ENCODE data around the gene ZNF575.

ZNF575 gene

GRCh38 chr19:43581467-43581866, 48.5 kb downstream of the ZNF575 start:
- TF ChIP-seq TAF1 (IDR thresholded peaks at IDR 0.05; ENCODE audit: borderline replicate concordance, insufficient read depth, low read length) (no peak), REST (IDR thresholded peaks at IDR 0.05; ENCODE audit: insufficient read depth in 1 of 2, low read depth in 2 of 2, low read length in 2 of 2) (no peak), POLR2AphosphoS5 (IDR thresholded peaks at IDR 0.05; ENCODE audit: low read depth, low read length) (no peak), SIN3A (IDR thresholded peaks at IDR 0.05; ENCODE audit: borderline replicate concordance, insufficient read depth, low read length) (no peak)

DNA sequence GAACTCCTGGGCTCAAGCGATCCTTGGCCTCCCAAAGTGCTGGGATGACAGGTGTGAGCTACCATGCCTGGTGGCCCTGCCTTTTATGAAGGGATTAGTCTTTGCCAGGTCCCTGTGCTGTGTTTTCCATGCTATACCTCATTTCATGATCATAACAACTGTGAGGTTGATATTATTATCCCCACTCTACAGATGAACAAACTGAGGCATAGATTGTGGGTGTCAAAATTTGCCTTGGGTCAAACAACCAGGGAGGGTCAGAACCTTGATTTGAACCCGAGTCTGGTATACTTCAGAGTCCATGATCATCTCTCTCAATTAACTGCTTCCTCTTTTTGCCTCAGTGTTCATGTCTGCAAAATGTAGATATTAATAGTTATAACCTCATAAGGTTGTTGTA, 49.5 kb downstream of the ZNF575 start:
- TF ChIP-seq SIN3A (IDR thresholded peaks at IDR 0.05; ENCODE audit: borderline replicate concordance, insufficient read depth, low read length) (no peak), TAF1 (IDR thresholded peaks at IDR 0.05; ENCODE audit: borderline replicate concordance, insufficient read depth, low read length) (no peak), POLR2AphosphoS5 (IDR thresholded peaks at IDR 0.05; ENCODE audit: low read depth, low read length) (no peak), REST (IDR thresholded peaks at IDR 0.05; ENCODE audit: insufficient read depth in 1 of 2, low read depth in 2 of 2, low read length in 2 of 2) (no peak), FOXP2 (optimal IDR thresholded peaks at IDR 0.05; ENCODE audit: borderline replicate concordance, extremely low read depth, extremely low read length, insufficient read depth) (no peak)

GRCh38 chr19:43584484-43584883, 51.5 kb downstream of the ZNF575 start:
- TF ChIP-seq TAF1 (IDR thresholded peaks at IDR 0.05; ENCODE audit: borderline replicate concordance, insufficient read depth, low read length) (no peak), SIN3A (IDR thresholded peaks at IDR 0.05; ENCODE audit: borderline replicate concordance, insufficient read depth, low read length) (no peak), FOXP2 (optimal IDR thresholded peaks at IDR 0.05; ENCODE audit: borderline replicate concordance, extremely low read depth, extremely low read length, insufficient read depth) (no peak), REST (IDR thresholded peaks at IDR 0.05; ENCODE audit: insufficient read depth in 1 of 2, low read depth in 2 of 2, low read length in 2 of 2) (no peak), POLR2AphosphoS5 (IDR thresholded peaks at IDR 0.05; ENCODE audit: low read depth, low read length) (no peak)
